ENCODE results near the gene PHF5A.
"Not testable (repeated sequence)": the region's sequence is repeated elsewhere in the genome, so short reads cannot be mapped to it uniquely, and the experiment has no call there.

Gene PHF5A

GRCh38 chr22:41433480-41433879 lies 35.0 kb downstream of the PHF5A start:
- peaks cover 89% of the 10 kb centered on the region for H3K36me3 Mint-ChIP-seq (ENCODE audit: low read depth)
- H3K4me1 Mint-ChIP-seq (ENCODE audit: low read depth), result peaks cover 27% of the 10 kb centered on the region
- H3K27me3 Mint-ChIP-seq; H3K9me3 Mint-ChIP-seq; intact Hi-C loops (cut with micrococcal nuclease); H3K27ac Mint-ChIP-seq; H3K4me3 Mint-ChIP-seq: not testable (repeated sequence)

GRCh38 chr22:41431656-41432055 lies 36.8 kb downstream of the PHF5A start:
- no peaks in the 10 kb centered on the region for H3K9me3 Mint-ChIP-seq
- no peak overlapping the region for H3K27ac Mint-ChIP-seq
- H3K36me3 Mint-ChIP-seq (ENCODE audit: low read depth), result peaks cover 91% of the 10 kb centered on the region
- intact Hi-C loops (cut with micrococcal nuclease), result no loop called here
- no peak overlapping the region for H3K4me3 Mint-ChIP-seq
- H3K27me3 Mint-ChIP-seq, result no peaks in the 10 kb centered on the region
- peaks cover 21% of the 10 kb centered on the region for H3K4me1 Mint-ChIP-seq (ENCODE audit: low read depth)

GRCh38 chr22:41429951-41430332 lies 38.5 kb downstream of the PHF5A start:
- H3K4me1 Mint-ChIP-seq (ENCODE audit: low read depth), result peaks cover 9% of the 10 kb centered on the region
- peaks cover 91% of the 10 kb centered on the region for H3K36me3 Mint-ChIP-seq (ENCODE audit: low read depth)
- no peak overlapping the region for H3K27ac Mint-ChIP-seq
- H3K9me3 Mint-ChIP-seq, result no peaks in the 10 kb centered on the region
- intact Hi-C loops (cut with micrococcal nuclease), result no loop called here
- no peak overlapping the region for H3K4me3 Mint-ChIP-seq
- H3K27me3 Mint-ChIP-seq, result no peaks in the 10 kb centered on the region

GRCh38 chr22:41429232-41429950 lies 39.1 kb downstream of the PHF5A start:
- Mint-ChIP-seq H3K36me3 (ENCODE audit: low read depth) (peaks cover 91% of the 10 kb centered on the region), H3K4me3 (no peak overlapping the region), H3K27ac (no peak overlapping the region), H3K4me1 (ENCODE audit: low read depth) (peaks cover 3% of the 10 kb centered on the region), H3K9me3 (no peaks in the 10 kb centered on the region), H3K27me3 (no peaks in the 10 kb centered on the region)
- intact Hi-C loops (cut with micrococcal nuclease), result no loop called here

- H3K4me3 Mint-ChIP-seq, result no peak overlapping the region
- H3K27ac Mint-ChIP-seq, result no peak overlapping the region
- intact Hi-C loops (cut with micrococcal nuclease), result no loop called here
- H3K4me1 Mint-ChIP-seq (ENCODE audit: low read depth), result no peaks in the 10 kb centered on the region
- no peaks in the 10 kb centered on the region for H3K9me3 Mint-ChIP-seq
- no peaks in the 10 kb centered on the region for H3K27me3 Mint-ChIP-seq
- H3K36me3 Mint-ChIP-seq (ENCODE audit: low read depth), result peaks cover 70% of the 10 kb centered on the region
These were observed 42.7 kb downstream of the PHF5A start for GRCh38 chr22:41425660-41426365.

GRCh38 chr22:41418717-41419116 lies 49.8 kb downstream of the PHF5A start:
- no peak overlapping the region for H3K27ac Mint-ChIP-seq
- intact Hi-C loops (cut with micrococcal nuclease), result no loop called here
- H3K4me1 Mint-ChIP-seq (ENCODE audit: low read depth), result peaks cover 29% of the 10 kb centered on the region
- no peaks in the 10 kb centered on the region for H3K9me3 Mint-ChIP-seq
- no peaks in the 10 kb centered on the region for H3K27me3 Mint-ChIP-seq
- no peak overlapping the region for H3K4me3 Mint-ChIP-seq
- H3K36me3 Mint-ChIP-seq (ENCODE audit: low read depth), result peaks cover 22% of the 10 kb centered on the region

GRCh38 chr22:41417622-41418390 lies 50.7 kb downstream of the PHF5A start:
- intact Hi-C loops (cut with micrococcal nuclease), result no loop called here
- Mint-ChIP-seq H3K9me3 (no peaks in the 10 kb centered on the region), H3K27ac (no peak overlapping the region), H3K4me3 (no peak overlapping the region), H3K27me3 (no peaks in the 10 kb centered on the region), H3K36me3 (ENCODE audit: low read depth) (peaks cover 22% of the 10 kb centered on the region), H3K4me1 (ENCODE audit: low read depth) (peaks cover 30% of the 10 kb centered on the region)

- H3K36me3 Mint-ChIP-seq (ENCODE audit: low read depth), result peaks cover 22% of the 10 kb centered on the region
- H3K4me1 Mint-ChIP-seq (ENCODE audit: low read depth), result peaks cover 42% of the 10 kb centered on the region
- no peaks in the 10 kb centered on the region for H3K27me3 Mint-ChIP-seq
- peak overlapping the region; percentile 17 for H3K4me3 Mint-ChIP-seq
- no peaks in the 10 kb centered on the region for H3K9me3 Mint-ChIP-seq
- H3K27ac Mint-ChIP-seq, result peak overlapping the region; percentile 99
- intact Hi-C loops (cut with micrococcal nuclease), result no loop called here
These were observed 52.9 kb downstream of the PHF5A start for GRCh38 chr22:41415554-41415953.

- Mint-ChIP-seq H3K4me3 (no peak overlapping the region), H3K9me3 (no peaks in the 10 kb centered on the region), H3K4me1 (ENCODE audit: low read depth) (peaks cover 35% of the 10 kb centered on the region), H3K27me3 (no peaks in the 10 kb centered on the region), H3K36me3 (ENCODE audit: low read depth) (peaks cover 16% of the 10 kb centered on the region), H3K27ac (no peak overlapping the region)
- intact Hi-C loops (cut with micrococcal nuclease), result no loop called here
These were observed 57.3 kb downstream of the PHF5A start for GRCh38 chr22:41411021-41411851.

- Mint-ChIP-seq H3K4me1 (ENCODE audit: low read depth) (peaks cover 26% of the 10 kb centered on the region), H3K27me3 (no peaks in the 10 kb centered on the region), H3K9me3 (no peaks in the 10 kb centered on the region), H3K36me3 (ENCODE audit: low read depth) (peaks cover 16% of the 10 kb centered on the region), H3K27ac (no peak overlapping the region), H3K4me3 (no peak overlapping the region)
- intact Hi-C loops (cut with micrococcal nuclease), result no loop called here
These were observed 58.2 kb downstream of the PHF5A start for GRCh38 chr22:41410311-41410751.

Data from dendritic cell treated with granulocyte-macrophage colony-stimulating factor and Interleukin-4, amounts not matched to agents 40 ng/mL and 50 ng/mL, for 4 days (primary cell).